ENCODE results near the gene ATP6V0A4. TPM values are rescaled to one million over a fixed set of nuclear protein-coding genes. Genes with fewer than 3 reads are reported as not detected.
A peak's percentile ranks its signal among the peaks of the same experiment; 100 is the strongest.
"Not testable (repeated sequence)": the region's sequence is repeated elsewhere in the genome, so short reads cannot be mapped to it uniquely, and the experiment has no call there.

The ATP6V0A4 gene
- total RNA-seq, 6 donors from 2014 or later, result 0.49 to 1.9 (median 1.3) TPM; not detected in 2

DNA sequence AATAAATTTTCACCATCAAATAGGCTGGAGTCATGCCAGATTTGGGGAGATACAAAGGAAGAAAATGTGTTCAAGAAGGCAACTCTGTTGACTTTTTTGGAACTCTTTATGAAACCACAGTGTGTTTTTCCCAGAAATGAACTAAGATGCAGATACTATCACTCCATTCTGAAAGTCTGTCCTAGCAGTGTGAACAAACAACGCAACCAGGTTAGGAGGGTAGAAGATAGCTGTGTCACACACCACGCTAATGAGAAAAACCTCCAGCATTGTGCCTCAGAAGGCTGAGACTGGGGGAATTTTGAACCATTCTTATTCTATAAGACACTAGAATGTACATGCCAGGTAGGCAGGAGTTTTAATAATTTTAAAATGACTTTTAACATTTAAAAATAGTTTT, 15.9 kb upstream of the ATP6V0A4 start:
- DNase-seq, result no peak

DNA sequence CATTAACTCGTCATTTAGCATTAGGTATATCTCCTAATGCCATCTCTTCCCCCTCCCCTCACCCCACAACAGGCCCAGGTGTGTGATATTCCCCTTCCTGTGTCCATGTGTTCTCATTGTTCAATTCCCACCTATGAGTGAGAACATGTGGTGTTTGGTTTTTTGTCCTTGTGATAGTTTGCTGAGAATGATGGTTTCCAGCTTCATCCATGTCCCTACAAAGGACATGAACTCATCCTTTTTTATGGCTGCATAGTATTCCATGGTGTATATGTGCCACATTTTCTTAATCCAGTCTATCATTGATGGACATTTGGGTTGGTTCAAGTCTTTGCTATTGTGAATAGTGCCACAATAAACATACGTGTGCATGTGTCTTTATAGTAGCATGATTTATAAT, 13.3 kb upstream of the ATP6V0A4 start:
- not testable (repeated sequence) for H3K27me3 ChIP-seq; H3K27ac ChIP-seq; H3K36me3 ChIP-seq; ATAC-seq (ENCODE audit: low FRiP score in 2 of 2); H3K4me3 ChIP-seq; DNase-seq; H3K9me3 ChIP-seq; H3K4me1 ChIP-seq
- WGBS, 2 donors, result 88 to 98% methylated on average over 2 of the region's 2 CpGs

More for the DNA sequence above, 15.9 kb upstream of the ATP6V0A4 start:
- TF ChIP-seq EP300 (IDR thresholded peaks at IDR 0.05) (no peak), CTCF (IDR thresholded peaks at IDR 0.05) (no peak)
- H3K27me3 ChIP-seq, result no peaks in the 10 kb centered on the region
- no peak overlapping the region for H3K27ac ChIP-seq
- no peak for ATAC-seq (ENCODE audit: low FRiP score in 2 of 2)
- 70 to 74% methylated on average over 2 of the region's 2 CpGs for WGBS, 2 donors
- no peaks in the 10 kb centered on the region for H3K9me3 ChIP-seq
- H3K4me3 ChIP-seq, result no peak overlapping the region
- H3K4me1 ChIP-seq, result no peaks in the 10 kb centered on the region
- H3K36me3 ChIP-seq, result no peaks in the 10 kb centered on the region

DNA sequence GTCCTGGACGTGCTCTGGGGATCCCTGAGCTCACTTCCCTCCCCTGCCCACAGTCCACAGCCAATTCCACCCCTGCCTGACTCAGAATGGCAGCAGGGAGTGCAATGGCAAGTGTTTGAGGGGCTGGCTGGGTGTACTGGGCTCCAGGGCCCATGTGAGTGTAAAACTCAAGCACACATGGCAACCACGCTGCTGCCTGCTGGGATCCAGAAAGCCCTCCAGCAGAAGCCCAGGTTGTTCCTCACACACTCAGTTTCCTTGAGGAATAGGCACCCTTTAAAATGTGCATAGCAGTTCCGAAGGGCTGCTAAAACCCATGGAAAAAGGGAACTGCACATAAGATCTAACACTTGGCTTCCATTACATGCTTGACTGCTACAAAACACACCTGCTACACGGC, 11.3 kb upstream of the ATP6V0A4 start:
- WGBS, 2 donors, result 89 to 91% methylated on average over 3 to 4 of the region's 4 CpGs
- H3K36me3 ChIP-seq, result no peaks in the 10 kb centered on the region
- H3K4me3 ChIP-seq, result no peak overlapping the region

GRCh38 chr7:138804618-138805017, 6.6 kb upstream of the ATP6V0A4 start:
- no peak overlapping the region for H3K4me3 ChIP-seq
- no peak overlapping the region for H3K27ac ChIP-seq
- DNase-seq, result no peak
- no peaks in the 10 kb centered on the region for H3K27me3 ChIP-seq
- no peak for ATAC-seq (ENCODE audit: low FRiP score in 2 of 2)
- H3K4me1 ChIP-seq, result no peaks in the 10 kb centered on the region
- no peaks in the 10 kb centered on the region for H3K36me3 ChIP-seq
- TF ChIP-seq POLR2AphosphoS5 (IDR thresholded peaks at IDR 0.05), result no peak
- TF ChIP-seq EP300 (IDR thresholded peaks at IDR 0.05), result no peak
- TF ChIP-seq CTCF (IDR thresholded peaks at IDR 0.05), result no peak
- no peak for TF ChIP-seq POLR2A (IDR thresholded peaks at IDR 0.05)
- H3K9me3 ChIP-seq, result no peaks in the 10 kb centered on the region
- WGBS, 2 donors, result 76 to 83% methylated on average over 1 of the region's 1 CpG

More for the DNA sequence above, 11.3 kb upstream of the ATP6V0A4 start:
- no peak for ATAC-seq (ENCODE audit: low FRiP score in 2 of 2)
- DNase-seq, result no peak
- Histone ChIP-seq H3K4me1 (no peaks in the 10 kb centered on the region), H3K27me3 (no peaks in the 10 kb centered on the region), H3K9me3 (no peaks in the 10 kb centered on the region), H3K27ac (no peak overlapping the region)
- TF ChIP-seq CTCF (IDR thresholded peaks at IDR 0.05), result no peak
- no peak for TF ChIP-seq POLR2AphosphoS5 (IDR thresholded peaks at IDR 0.05)
- no peak for TF ChIP-seq POLR2A (IDR thresholded peaks at IDR 0.05)
- TF ChIP-seq EP300 (IDR thresholded peaks at IDR 0.05), result no peak

DNA sequence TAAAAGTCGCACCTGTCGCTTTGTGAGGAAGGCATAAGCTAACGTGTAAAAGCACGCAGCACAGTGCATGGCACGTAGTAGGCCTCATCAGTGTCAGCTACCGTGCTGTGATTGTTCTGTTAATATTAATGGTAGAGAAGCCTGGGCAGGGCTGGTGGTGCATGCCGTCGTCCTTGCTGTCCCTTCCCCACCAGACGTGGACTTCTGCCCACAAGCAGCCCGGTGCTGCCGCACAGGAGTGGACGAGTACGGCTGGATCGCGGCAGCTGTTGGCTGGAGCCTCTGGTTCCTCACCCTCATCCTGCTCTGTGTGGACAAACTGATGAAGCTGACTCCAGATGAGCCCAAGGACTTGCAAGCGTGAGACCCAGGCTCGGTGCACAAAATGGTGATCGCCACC, 4.7 kb upstream of the ATP6V0A4 start:
- peak in 1 of 2 donors; percentile 58 for DNase-seq
- Histone ChIP-seq H3K36me3 (no peaks in the 10 kb centered on the region), H3K4me3 (no peak overlapping the region), H3K4me1 (peaks cover 0 to 3% (median 0%) of the 10 kb centered on the region in 4 donors), H3K9me3 (no peaks in the 10 kb centered on the region), H3K27ac (no peak overlapping the region), H3K27me3 (no peaks in the 10 kb centered on the region)
- TF ChIP-seq POLR2AphosphoS5 (IDR thresholded peaks at IDR 0.05) (no peak), EP300 (IDR thresholded peaks at IDR 0.05) (no peak), POLR2A (IDR thresholded peaks at IDR 0.05) (no peak), CTCF (IDR thresholded peaks at IDR 0.05) (no peak)
- WGBS, 2 donors, result 96 to 98% methylated on average over 17 to 18 of the region's 18 CpGs
- ATAC-seq (ENCODE audit: low FRiP score in 2 of 2), result no peak

All from upper lobe of left lung (tissue), 6 donors.